HTR-8/SVneo (cell line): ENCODE data around the gene RERE.
"Not testable (repeated sequence)": the region's sequence is repeated elsewhere in the genome, so short reads cannot be mapped to it uniquely, and the experiment has no call there.

ENCODE experiments used
- DNase-seq: peaks from one replicate; pipeline ENCODE4 v3.0.0; 2011; ENCODE audit warnings: low spot score, mixed read lengths; ENCODE audit not compliant: insufficient read length
- FAIRE-seq: peaks from 2 replicates; lab custom pipeline; 2011; peaks lifted over from hg19 to GRCh38; lab: Jason Lieb, UNC

RERE gene

DNA sequence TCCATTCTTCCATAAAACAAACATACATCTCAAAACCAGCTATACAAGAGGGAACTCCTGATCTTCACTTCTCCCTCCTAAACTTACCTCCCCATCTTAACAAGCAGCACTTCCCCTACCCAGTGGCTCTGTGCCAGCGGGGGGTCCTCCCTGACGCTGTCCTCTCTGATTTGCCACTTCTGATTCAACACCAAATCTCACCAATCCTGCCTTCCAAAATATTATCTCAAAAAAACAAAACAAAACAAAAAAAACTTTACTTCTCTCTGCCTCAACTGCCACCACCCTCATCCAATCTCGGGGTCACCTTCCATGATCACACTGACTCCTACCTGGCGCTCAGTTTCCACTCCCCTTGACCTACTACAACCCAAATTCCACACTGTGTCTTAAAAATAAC is 426.7 kb downstream of the RERE start:
- DNase-seq (no peak), FAIRE-seq (no peak)

DNA sequence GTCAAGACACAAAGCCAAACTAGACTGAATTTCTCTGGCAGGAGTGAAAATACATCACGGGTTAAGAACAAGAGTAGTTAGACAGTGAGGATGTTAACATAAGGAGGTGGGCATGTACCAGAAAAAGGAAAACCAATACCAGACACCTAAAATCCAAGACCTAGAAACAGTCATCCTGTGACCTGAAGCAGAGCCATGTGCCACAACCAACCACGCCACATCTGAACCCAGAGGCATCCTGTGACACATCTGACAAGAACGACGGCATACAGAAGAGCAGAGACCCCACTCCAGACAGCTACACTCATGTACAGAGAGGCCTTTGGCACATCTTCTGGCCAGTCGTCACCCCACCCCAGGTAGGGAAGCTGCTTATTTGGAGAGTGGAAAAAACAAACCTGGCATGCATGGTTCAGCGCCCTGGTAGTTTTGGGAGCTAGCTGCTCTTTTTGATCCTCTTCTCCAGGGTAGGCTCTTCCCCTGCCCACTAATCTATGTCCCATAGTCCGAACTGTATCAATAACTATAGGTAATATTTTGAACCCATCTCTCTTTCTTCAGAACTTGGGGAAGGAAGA is 427.4 kb downstream of the RERE start:
- FAIRE-seq (no peak), DNase-seq (no peak)

GRCh38 chr1:8388732-8389562 is 428.5 kb downstream of the RERE start:
- FAIRE-seq: no peak
- no peak for DNase-seq

GRCh38 chr1:8386247-8386646 is 431.2 kb downstream of the RERE start:
- no peak for FAIRE-seq
- no peak for DNase-seq

DNA sequence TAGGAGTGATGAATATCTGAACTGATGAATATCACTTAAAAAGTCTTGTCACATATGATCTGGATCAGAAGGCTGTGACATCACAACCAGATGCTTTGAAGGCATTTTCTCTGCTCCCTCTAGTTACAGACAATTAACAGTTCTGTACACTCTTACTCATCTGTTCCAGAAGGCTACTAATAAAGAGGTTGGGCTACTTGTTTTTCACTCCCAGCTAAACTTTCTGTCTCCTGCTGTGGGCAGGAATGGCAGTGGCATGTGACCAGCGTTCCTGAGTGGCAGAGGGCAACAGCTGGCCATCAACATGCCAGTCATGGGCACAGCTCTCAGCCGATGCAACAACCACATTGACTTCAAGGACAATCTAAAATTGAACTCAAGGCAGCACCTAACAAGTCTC is 432.9 kb downstream of the RERE start:
- FAIRE-seq (no peak), DNase-seq (no peak)

DNA sequence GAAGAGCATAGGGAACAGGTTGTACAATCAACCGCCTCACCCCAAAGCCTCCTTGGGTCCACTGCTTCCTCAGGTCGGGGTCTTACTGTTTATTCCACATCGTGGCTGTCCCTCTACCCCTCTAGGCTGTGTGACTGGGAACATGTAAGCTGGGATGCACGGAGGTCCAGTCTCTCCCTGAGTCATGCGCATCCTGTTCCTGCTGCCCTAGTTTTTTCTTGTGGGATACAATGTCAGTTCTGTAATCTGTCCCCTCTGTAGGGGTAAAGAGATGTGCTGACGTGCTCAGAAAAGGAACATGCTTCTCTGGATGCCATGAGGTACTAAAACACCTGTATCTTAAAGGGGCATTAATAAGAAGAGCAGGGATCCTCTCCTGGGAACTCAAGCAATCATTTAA is 433.4 kb downstream of the RERE start:
- FAIRE-seq (no peak), DNase-seq (no peak)

- DNase-seq (no peak), FAIRE-seq (no peak)
These were observed 434.6 kb downstream of the RERE start for GRCh38 chr1:8382608-8383505.

GRCh38 chr1:8382051-8382505 is 435.4 kb downstream of the RERE start:
- no peak for DNase-seq
- FAIRE-seq: no peak

- FAIRE-seq: no peak
- no peak for DNase-seq
These were observed 435.8 kb downstream of the RERE start for GRCh38 chr1:8381618-8382017.

DNA sequence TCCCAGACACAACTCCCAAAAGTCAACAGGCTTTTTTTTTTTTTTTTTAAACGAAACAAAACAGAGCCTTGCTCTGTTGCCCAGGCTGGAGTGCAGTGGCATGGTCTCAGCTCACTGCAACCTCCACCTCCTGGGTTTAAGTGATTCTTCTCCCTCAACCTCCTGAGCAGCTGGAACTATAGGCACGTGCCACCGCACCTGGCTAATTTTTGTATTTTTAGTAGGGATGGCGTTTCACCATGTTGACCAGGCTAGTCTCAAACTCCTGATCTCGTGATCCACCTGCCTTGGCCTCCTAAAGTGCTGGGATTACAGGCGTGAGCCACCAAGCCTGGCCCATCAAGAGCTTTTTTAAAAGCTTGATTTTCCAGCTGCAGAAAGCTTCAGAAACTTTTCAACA is 437.1 kb downstream of the RERE start:
- DNase-seq, FAIRE-seq: not testable (repeated sequence)

- no peak for DNase-seq
- FAIRE-seq: no peak
These were observed 437.8 kb downstream of the RERE start for GRCh38 chr1:8379513-8380186.

GRCh38 chr1:8378981-8379470 is 438.4 kb downstream of the RERE start:
- no peak for DNase-seq
- FAIRE-seq: no peak

GRCh38 chr1:8378178-8378577 is 439.3 kb downstream of the RERE start:
- DNase-seq (no peak), FAIRE-seq (no peak)

- no peak for DNase-seq
- FAIRE-seq: no peak
These were observed 440.0 kb downstream of the RERE start for GRCh38 chr1:8377271-8377981.

DNA sequence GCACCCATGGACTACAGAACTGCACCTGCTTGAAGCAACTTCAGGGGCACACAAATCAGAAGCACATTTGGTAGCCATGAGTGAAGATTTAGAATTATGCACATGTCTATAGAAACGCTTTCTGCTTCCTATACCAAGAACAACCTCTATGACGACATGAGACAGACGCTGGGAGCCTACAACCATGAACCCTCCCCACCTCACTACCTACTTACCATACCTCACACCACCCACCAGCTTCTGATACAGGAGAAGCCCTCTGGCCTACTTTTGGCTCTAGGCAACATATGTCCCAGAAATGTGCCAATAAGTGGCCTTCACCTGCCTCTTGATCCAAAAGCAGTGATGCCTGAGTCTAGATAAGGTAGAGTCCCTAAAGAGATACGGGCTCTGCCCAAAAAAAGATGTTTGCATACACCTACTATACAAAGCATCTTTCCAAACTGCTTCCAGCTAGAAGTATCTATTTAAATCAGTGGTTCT is 441.0 kb downstream of the RERE start:
- DNase-seq (no peak), FAIRE-seq (no peak)

- peak; percentile 20 for FAIRE-seq
- no peak for DNase-seq
These were observed 442.6 kb downstream of the RERE start for GRCh38 chr1:8374812-8375211.

- DNase-seq (no peak), FAIRE-seq (no peak)
These were observed 443.1 kb downstream of the RERE start for GRCh38 chr1:8374356-8374755.

- DNase-seq: no peak
These were observed 443.7 kb downstream of the RERE start for GRCh38 chr1:8373581-8374241.

GRCh38 chr1:8373125-8373524 is 444.3 kb downstream of the RERE start:
- FAIRE-seq (no peak), DNase-seq (no peak)

More at GRCh38 chr1:8373581-8374241, 443.7 kb downstream of the RERE start:
- FAIRE-seq: no peak
